SKM-1 (cell line): ENCODE measurements around the gene TTLL6.
"Not testable (repeated sequence)": the region's sequence is repeated elsewhere in the genome, so short reads cannot be mapped to it uniquely, and the experiment has no call there.

Experiments used
- DNase-seq: peaks from one replicate; lab custom pipeline; 2025; ENCODE audit not compliant: unreplicated experiment; lab: John Stamatoyannopoulos, UW

Gene TTLL6

GRCh38 chr17:48816774-48817590 lies at the start of gene TTLL6:
TSS of gene TTLL6 (minus strand) at chr17:48817229. CDS start at chr17:48817072, 157 bp downstream.
- DNase-seq = no peak

- no peak for DNase-seq
Measured at GRCh38 chr17:48860456-48860855, 43.4 kb upstream of the TTLL6 start.

GRCh38 chr17:48860034-48860433 lies 43.0 kb upstream of the TTLL6 start:
- DNase-seq = no peak

GRCh38 chr17:48856122-48856821 lies 39.2 kb upstream of the TTLL6 start:
- DNase-seq = no peak

DNA sequence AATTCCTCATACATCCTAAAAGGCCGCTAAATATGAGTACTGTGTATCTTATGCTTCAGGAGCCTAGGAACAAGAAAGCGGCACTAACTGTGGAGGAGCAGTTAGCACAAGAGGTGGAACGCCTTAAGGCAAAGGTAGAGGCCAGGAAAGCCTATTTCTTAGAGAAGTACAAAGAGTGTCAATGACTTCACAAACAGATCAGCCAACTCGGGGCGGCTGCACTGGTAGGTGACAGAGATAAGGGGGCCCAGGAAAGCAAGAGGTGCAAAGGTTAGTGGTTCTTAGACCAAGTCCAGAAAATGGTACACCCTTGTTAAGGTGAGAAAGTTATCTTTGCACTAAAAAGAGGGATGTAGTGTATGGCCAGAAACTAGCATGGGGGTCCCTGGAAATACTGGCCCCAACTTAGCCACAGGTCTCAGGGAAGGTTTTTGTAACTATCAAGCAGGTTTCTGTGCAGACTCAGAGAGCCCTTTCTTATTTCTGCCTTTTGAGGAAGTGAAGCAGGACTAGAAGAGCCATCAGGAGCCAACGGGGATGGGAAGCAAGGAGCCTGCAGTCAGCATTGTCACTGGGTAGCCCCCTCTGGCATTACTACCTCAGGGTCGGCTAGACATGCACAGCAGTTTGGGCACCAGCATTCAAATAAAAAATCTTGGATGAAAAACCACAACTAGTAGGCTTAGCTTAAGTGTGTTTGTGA lies 37.9 kb upstream of the TTLL6 start:
- DNase-seq = no peak

- no peak for DNase-seq
Measured at GRCh38 chr17:48850792-48851323, 33.8 kb upstream of the TTLL6 start.

DNA sequence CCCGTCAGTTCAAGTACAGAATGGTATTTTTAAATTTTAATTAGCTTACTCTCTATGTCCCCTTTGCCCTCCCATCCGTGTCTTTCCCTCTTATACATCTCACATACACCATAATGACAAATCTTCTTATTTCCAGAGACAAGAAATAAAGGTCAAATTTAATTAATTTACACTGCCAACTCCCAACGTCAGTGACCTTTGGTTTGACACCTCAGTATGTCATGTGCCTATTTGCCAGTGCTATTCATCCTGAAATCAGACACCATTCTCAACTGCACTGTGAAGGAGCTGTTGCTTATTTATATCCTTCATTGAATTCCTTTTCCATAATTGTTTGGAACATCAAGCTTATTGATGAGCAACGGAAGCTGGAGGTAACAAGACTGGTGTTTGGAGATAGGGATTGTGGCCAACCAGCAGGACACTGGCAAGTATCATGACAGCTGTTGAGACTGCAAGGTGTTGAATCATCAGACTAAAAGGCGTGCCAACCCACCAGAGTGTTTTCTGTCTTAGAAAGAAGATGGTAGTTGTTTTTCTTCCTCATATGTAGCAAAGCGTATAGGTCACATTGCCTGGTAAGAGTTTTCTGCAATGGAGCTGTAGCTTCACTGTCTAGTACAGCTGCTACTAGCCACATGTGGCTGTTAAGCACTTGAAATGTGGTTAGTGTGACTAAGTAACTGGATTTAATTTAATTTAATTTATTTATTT lies 26.3 kb upstream of the TTLL6 start:
- no peak for DNase-seq

- no peak for DNase-seq
Measured at GRCh38 chr17:48842746-48843145, 25.7 kb upstream of the TTLL6 start.

DNA sequence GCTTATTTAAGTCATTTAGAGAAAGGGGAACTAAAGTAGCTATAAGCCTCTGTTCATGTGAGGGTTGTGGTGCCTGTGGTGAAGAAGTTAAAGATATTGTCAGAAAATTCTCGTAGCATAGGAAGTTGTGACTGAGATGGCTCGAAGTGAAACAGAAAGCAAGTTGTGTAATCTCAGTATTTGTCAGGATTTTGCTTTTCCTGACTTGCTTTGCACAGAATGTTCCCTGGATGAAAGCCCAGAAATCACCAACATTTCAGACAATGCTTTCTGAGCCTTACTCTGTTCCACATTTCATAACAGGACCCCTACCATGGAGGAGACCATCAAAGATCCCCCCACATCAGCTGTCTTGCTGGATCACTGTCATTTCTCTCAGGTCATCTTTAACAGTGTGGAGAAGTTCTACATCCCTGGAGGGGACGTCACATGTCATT lies 24.4 kb upstream of the TTLL6 start:
- peak; percentile 85 for DNase-seq

DNA sequence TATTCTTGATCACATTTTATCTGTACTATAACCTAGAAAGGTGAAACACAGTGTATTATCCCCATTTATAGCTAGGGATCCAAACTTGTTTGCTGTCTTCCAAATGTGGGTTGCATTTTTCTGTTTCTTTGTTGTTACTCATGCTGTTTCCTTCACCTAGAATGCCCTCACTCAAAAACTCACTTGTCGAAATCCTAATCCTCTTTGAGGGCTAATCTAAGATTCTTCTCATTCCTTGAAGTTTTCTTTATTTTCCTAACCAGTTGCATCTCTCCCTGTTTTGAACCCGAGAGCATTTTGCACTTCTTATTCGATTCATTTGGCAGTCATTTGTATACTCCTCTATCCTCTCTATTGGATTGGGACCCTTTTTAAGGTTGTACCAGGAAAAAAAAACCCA lies 23.4 kb upstream of the TTLL6 start:
- DNase-seq = no peak

GRCh38 chr17:48837458-48837857 lies 20.4 kb upstream of the TTLL6 start:
- not testable (repeated sequence) for DNase-seq

DNA sequence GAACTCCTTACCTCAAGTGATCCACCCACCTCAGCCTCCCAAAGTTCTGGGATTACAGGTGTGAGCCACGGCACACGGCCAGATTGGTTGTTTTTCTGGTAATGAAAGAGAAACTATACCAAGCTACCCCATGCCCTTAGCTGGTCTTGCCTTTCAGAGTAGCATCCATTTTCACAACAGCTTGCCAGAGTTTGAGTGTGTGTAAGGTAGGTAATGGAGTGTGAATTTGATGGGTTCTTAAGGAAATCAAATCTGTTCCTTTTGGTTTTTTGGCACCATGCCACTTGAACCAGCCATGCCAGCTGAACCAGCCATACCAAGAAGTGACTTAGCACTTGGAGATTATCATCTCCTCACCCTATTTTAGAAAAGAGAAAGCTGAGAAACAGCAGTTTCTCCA lies 18.9 kb upstream of the TTLL6 start:
- no peak for DNase-seq

DNA sequence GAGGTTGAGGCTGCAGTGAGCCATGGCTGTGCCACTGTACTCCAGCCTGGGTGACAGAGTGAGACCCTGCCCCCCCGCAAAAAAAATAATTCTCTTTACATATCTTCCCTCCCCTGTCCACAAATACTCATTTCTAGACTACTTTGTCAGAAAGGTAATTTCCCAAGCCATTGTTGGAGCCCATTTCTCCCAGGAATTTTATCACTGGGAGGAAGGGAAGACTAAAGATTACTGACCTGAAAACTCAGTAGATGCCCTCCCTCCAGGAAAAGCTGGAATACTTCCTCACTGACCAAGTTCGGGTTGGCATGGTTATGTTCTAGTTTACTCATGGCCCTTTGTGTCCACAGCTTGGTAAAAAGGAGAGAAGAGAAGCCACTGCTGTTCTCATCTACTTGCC lies 17.9 kb upstream of the TTLL6 start:
- no peak for DNase-seq

DNA sequence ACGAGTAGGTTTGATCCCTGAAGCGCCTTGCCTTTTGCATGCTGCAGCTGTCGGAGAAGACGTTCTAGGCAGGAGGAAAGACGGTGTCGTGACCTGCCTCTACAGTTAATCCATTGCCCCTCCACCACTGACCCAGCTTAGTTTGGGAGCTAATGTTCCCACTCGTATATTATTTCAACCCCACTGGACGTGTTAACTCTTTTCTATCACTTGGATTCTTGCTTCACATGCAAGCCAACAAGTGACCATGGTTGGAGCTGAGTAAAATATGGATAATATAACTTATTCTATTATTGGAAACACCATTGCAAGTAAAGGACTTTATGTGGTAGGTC lies 14.5 kb upstream of the TTLL6 start:
- no peak for DNase-seq

DNA sequence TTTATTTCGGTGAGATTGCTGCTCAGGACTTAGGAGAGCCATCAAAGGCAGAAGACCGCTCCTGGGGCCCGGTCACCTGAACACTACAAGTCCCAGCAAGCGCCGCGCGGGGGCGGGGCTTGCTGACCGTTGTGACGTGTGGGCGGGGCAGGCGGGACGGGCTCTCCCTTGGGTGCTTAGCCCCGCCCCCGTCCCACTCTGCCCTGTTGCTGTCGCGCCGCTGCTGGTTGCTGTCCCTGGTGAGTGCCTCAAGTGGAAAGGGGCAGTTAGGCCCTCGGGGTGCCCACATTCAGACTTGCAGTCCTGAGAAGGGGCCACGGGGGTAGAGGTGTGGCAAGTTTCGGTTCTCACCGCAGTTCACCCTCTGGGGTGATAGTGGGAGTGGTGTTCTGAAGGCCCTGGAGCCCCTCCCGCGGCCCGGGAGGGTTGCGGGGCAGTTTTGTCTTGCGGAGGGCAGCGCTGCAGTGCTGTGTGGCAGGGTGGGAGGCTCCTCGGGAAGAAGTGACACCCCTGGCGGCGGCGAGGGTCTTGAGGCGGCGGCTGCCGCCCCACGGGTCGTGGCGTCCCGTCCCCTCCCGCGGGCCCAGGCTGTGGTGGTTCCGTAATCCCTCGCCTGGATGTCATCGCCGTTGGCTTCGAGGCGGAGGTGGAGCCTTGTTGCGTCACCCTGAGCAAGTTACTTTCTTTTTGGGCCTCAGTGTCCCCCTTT lies 14.0 kb upstream of the TTLL6 start, which contains the start of gene CALCOCO2:
CALCOCO2 (plus strand) TSS at position 196 of the 709 bp plus-strand sequence. CDS start 10,673 bp downstream, outside the sequence.
- peak; percentile 90 for DNase-seq

DNA sequence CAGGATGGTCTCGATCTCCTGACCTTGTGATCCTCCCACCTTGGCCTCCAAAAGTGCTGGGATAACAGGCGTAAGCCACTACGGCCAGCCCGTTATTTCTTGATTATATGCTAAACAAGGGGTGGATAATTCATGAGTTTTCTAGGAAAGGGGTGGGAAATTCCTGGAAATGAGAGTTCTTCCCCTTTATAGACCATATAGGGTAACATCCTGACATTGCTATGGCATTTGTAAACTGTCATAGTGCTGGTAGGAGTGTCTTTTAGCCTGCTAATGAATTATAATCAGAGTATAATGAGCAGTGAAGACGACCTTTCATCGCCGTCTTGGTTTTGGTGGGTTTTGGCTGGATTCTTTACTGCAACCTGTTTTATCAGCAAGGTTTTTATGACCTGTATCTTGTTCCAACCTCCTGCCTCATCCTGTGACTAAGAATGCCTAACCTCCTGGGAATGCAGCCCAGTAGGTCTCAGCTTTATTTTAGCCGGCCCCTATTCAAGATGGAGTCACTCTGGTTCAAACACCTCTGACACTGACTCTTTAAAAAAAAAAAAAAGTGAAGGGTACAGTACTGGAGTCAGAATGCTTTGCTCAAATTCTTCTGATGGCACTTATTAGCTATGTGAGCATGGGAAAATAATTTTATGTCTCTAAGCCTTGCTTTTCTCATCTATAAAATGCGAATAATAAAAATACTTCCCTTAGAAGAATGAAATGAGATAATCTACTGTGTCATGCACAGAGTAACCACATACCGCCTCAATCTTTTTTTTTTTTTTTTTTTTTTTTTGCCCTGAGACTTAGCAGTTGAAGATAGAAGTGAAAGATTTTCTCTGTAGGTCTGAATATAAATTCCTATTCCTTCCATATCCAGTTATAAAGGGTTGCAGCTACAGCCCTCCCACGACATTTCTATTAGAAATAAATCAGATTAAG lies 8.7 kb upstream of the TTLL6 start:
- DNase-seq = no peak

DNA sequence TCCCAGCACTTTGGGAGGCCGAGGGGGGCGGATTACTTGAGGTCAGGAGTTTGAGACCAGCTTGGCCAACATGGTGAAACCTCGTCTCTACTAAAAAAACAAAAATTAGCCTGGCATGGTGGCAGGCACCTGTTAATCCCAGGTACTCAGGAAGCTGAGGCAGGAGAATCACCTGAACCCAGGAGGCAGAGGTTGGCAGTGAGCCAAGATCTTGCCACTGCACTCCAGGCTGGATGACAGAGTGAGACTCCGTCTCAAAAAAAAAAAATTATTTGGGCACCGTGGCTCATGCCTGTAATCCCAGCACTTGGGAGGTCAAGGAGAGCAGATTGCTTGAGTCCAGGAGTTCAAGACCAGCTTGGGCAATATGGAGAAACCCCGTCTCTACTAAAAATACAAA lies 3.9 kb upstream of the TTLL6 start:
- DNase-seq = not testable (repeated sequence)

- no peak for DNase-seq
Measured at GRCh38 chr17:48819466-48819865, 2.4 kb upstream of the TTLL6 start.

DNA sequence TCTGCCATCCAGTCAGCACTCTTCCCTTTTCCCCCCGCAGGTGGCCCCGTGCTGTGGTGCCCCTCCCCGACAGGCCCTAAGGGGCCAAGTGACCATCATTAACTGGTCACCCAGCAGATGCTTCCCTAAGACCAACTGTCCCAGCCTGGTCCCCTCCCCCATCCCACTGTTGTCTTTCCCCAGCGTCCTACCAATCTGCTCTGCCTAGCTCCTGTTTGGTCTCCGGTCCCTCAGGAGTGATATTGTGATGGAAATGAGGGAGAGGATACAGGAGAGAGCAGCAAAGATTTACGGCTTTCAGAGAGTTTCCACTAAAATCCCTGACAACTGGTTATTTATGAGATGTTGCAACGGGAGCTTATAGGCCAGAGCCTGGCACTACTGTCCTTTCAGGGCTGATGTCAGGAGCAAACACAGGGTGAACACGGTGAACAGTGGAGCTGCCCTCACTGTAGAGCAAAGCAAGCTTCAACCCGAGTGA lies 1.4 kb upstream of the TTLL6 start:
- no peak for DNase-seq
